OCI-LY7 (cell line): ENCODE data around the gene HLCS. TPM values are rescaled to one million over a fixed set of nuclear protein-coding genes. Genes with fewer than 3 reads are reported as not detected.

Experiments used
- BruUV-seq: library from RNA; stranded (reverse); fragments of 400-500 nt; replicated peaks from 2 replicates; lab custom pipeline; 2021; lab: Mats Ljungman, UMichigan
- CTCF ChIA-PET: fragments of 300-600 bp; sonication (Branson Sonifier 250); formaldehyde crosslinking; loops from one replicate; lab custom pipeline; 2022; ENCODE audit warnings: antibody characterized with exemption; ENCODE audit not compliant: unreplicated experiment; lab: Charles Lee
- POLR2A ChIA-PET: fragments of 300-600 bp; sonication (Branson Sonifier 250); formaldehyde crosslinking; loops from one replicate; lab custom pipeline; 2022; ENCODE audit warnings: antibody characterized with exemption; lab: Charles Lee
- DNase-seq: peaks from one replicate; pipeline ENCODE4 v3.0.0-alpha.2; 2015; ENCODE audit warnings: low spot score
- H2AFZ ChIP-seq: fragments of 200-600 bp; sonication (generic), shearing (Covaris generic); 2 replicates; pipeline ENCODE4 v1.6.1; 2014; ENCODE audit warnings: mild to moderate bottlenecking, antibody characterized with exemption, low read length, moderate library complexity
- H3K27ac ChIP-seq: fragments of 200-600 bp; sonication (generic); 2 replicates; pipeline ENCODE4 v1.5.1; 2014; ENCODE audit warnings: mixed run types, low read depth, mild to moderate bottlenecking, moderate library complexity, low read length, inconsistent platforms; ENCODE audit not compliant: poor library complexity, severe bottlenecking
- H3K36me3 ChIP-seq: fragments of 200-600 bp; sonication (generic); 2 replicates; pipeline ENCODE4 v1.6.1; 2014; ENCODE audit warnings: mild to moderate bottlenecking, antibody characterized with exemption, low read length, moderate library complexity, mixed read lengths; ENCODE audit not compliant: insufficient read depth
- H3K4me1 ChIP-seq: fragments of 200-600 bp; sonication (generic); 2 replicates; pipeline ENCODE4 v1.5.1; 2014; ENCODE audit warnings: mild to moderate bottlenecking, low read length; ENCODE audit not compliant: insufficient read depth, poor library complexity, severe bottlenecking
- H3K4me2 ChIP-seq: fragments of 200-600 bp; sonication (generic); 2 replicates; pipeline ENCODE4 v1.6.1; 2014; ENCODE audit warnings: mild to moderate bottlenecking, low read length
- H3K4me3 ChIP-seq: fragments of 200-600 bp; sonication (generic); 2 replicates; pipeline ENCODE4 v1.5.1; 2014; ENCODE audit warnings: mild to moderate bottlenecking, low read depth, low read length; ENCODE audit not compliant: poor library complexity, severe bottlenecking
- H3K79me2 ChIP-seq: fragments of 200-600 bp; sonication (generic); 2 replicates; pipeline ENCODE4 v1.6.1; 2016; ENCODE audit warnings: low read depth, mild to moderate bottlenecking, low read length, moderate library complexity, mixed read lengths; ENCODE audit not compliant: insufficient read depth
- H3K9me2 ChIP-seq: fragments of 200-600 bp; sonication (generic); 2 replicates; pipeline ENCODE4 v1.6.1; 2016; ENCODE audit warnings: mild to moderate bottlenecking, low read length, mixed read lengths; ENCODE audit not compliant: insufficient read depth
- H3K9me3 ChIP-seq: fragments of 200-600 bp; sonication (generic); 2 replicates; pipeline ENCODE4 v1.6.1; 2014; ENCODE audit warnings: mild to moderate bottlenecking, mixed run types, low read length, mixed read lengths
- H4K20me1 ChIP-seq: fragments of 200-600 bp; sonication (generic); 2 replicates; pipeline ENCODE4 v1.6.1; 2014; ENCODE audit warnings: mild to moderate bottlenecking, antibody characterized with exemption, low read length, moderate library complexity, mixed read lengths; ENCODE audit not compliant: insufficient read depth
- CTCF ChIP-seq: fragments of 200-600 bp; sonication (generic); conservative IDR thresholded peaks from 2 replicates; pipeline ENCODE4 v1.5.1; 2014; ENCODE audit warnings: mild to moderate bottlenecking, antibody characterized with exemption, low read length, moderate library complexity, mixed read lengths
- EZH2phosphoT487 ChIP-seq: fragments of 200-600 bp; sonication (generic); IDR thresholded peaks from 2 replicates; pipeline ENCODE4 v1.6.1; 2018; ENCODE audit warnings: low read depth, borderline replicate concordance, mild to moderate bottlenecking, mixed run types, antibody characterized with exemption, low read length, moderate library complexity, mixed read lengths
- intact Hi-C: fragments of 100-400 bp; cut with micrococcal nuclease; formaldehyde crosslinking; loops from one replicate; pipeline ENCODE4 v1.10.0; 2022; ENCODE audit not compliant: unreplicated experiment
- total RNA-seq, 2 experiments: library from RNA; depleted of rRNA in 1 of 2; stranded (reverse); fragments of >200 nt in 1 of 2; shearing (Covaris generic) in 1 of 2; gene quantifications; 2 replicates each; pipeline ENCODE4 v1.2.3, GENCODE V29; 2014 to 2022

Gene HLCS
- total RNA-seq, 2 experiments from 2014 or later, result 12.0 to 20.9 TPM

GRCh38 chr21:36798491-36798890 lies 168.0 kb downstream of the HLCS start:
- DNase-seq, result no peak
- Histone ChIP-seq H3K79me2 (no peaks in the 10 kb centered on the region), H3K9me2 (no peaks in the 10 kb centered on the region), H2AFZ (no peak overlapping the region), H3K4me3 (no peak overlapping the region), H3K4me1 (no peaks in the 10 kb centered on the region), H3K36me3 (no peaks in the 10 kb centered on the region), H4K20me1 (no peaks in the 10 kb centered on the region), H3K4me2 (no peak overlapping the region), H3K9me3 (peaks cover 3% of the 10 kb centered on the region; the same call in 1 of the 2 replicates), H3K27ac (no peak overlapping the region)
- intact Hi-C loops, result no loop called here
- no peak for TF ChIP-seq CTCF
- TF ChIP-seq EZH2phosphoT487, result no peak
- BruUV-seq, result no TSS peak
- CTCF ChIA-PET, result no interaction called here
- POLR2A ChIA-PET, result no interaction called here

GRCh38 chr21:36796070-36796469 lies 170.4 kb downstream of the HLCS start:
- Histone ChIP-seq H3K27ac (no peak overlapping the region), H3K9me3 (peaks cover 3% of the 10 kb centered on the region; the same call in 1 of the 2 replicates), H3K79me2 (no peaks in the 10 kb centered on the region), H3K4me3 (no peak overlapping the region), H3K36me3 (no peaks in the 10 kb centered on the region), H4K20me1 (no peaks in the 10 kb centered on the region), H3K4me1 (no peaks in the 10 kb centered on the region), H3K4me2 (no peak overlapping the region), H3K9me2 (no peaks in the 10 kb centered on the region), H2AFZ (no peak overlapping the region)
- CTCF ChIA-PET, result no interaction called here
- DNase-seq, result no peak
- intact Hi-C loops, result no loop called here
- BruUV-seq, result no TSS peak
- POLR2A ChIA-PET, result no interaction called here
- TF ChIP-seq EZH2phosphoT487, result no peak
- no peak for TF ChIP-seq CTCF

GRCh38 chr21:36792505-36792967 lies 173.9 kb downstream of the HLCS start:
- no peak overlapping the region for H3K27ac ChIP-seq
- H4K20me1 ChIP-seq, result no peaks in the 10 kb centered on the region
- H2AFZ ChIP-seq, result no peak overlapping the region
- no peak overlapping the region for H3K4me2 ChIP-seq
- no TSS peak for BruUV-seq
- H3K4me3 ChIP-seq, result no peak overlapping the region
- no peaks in the 10 kb centered on the region for H3K36me3 ChIP-seq
- DNase-seq, result no peak
- H3K4me1 ChIP-seq, result no peaks in the 10 kb centered on the region
- H3K79me2 ChIP-seq, result no peaks in the 10 kb centered on the region
- CTCF ChIA-PET, result no interaction called here
- no peaks in the 10 kb centered on the region for H3K9me3 ChIP-seq
- no peaks in the 10 kb centered on the region for H3K9me2 ChIP-seq
- no peak for TF ChIP-seq EZH2phosphoT487
- TF ChIP-seq CTCF, result no peak
- intact Hi-C loops, result no loop called here
- POLR2A ChIA-PET, result interaction anchor here (0.5 to 0.8 kb wide), 2 partner anchors 47 to 231 kb away, joined by 3 to 5 read pairs; no protein-coding TSS in a partner anchor
